HL-60 (cell line): ENCODE results near the gene MYO16.
A peak's percentile ranks its signal among the peaks of the same experiment; 100 is the strongest.

Experiments
- DNase-seq, 2 experiments: peaks; one replicate each; pipeline ENCODE4 v3.0.0-alpha.2; 2010 to 2020; ENCODE audit warnings: low read depth in 1 of 2, low spot score in 1 of 2
- H3K27ac ChIP-seq: fragments of 250-450 bp; sonication (Bioruptor Pico); replicated peaks from 2 replicates; pipeline ENCODE4 v1.5.1; 2020; ENCODE audit warnings: mild to moderate bottlenecking, moderate library complexity
- H3K27me3 ChIP-seq: fragments of 250-450 bp; sonication (Bioruptor Pico); 2 replicates; pipeline ENCODE4 v1.5.1; 2021; ENCODE audit warnings: mild to moderate bottlenecking, moderate library complexity; ENCODE audit not compliant: insufficient read depth, poor library complexity, severe bottlenecking
- H3K4me3 ChIP-seq: replicated peaks from 2 replicates; pipeline ENCODE4 v1.5.1; 2011; ENCODE audit warnings: mild to moderate bottlenecking, control low read depth, low read length; ENCODE audit not compliant: insufficient read depth
- GABPA ChIP-seq: IDR thresholded peaks from 2 replicates; pipeline ENCODE4 v1.6.1; 2012; ENCODE audit warnings: low read depth
- POLR2AphosphoS5 ChIP-seq: IDR thresholded peaks from 2 replicates; pipeline ENCODE4 v1.6.1; 2012; ENCODE audit warnings: low read depth
- SPI1 ChIP-seq: IDR thresholded peaks from 2 replicates; pipeline ENCODE4 v1.6.1; 2012; ENCODE audit warnings: low read depth, mild to moderate bottlenecking, borderline replicate concordance
- TF ChIP-seq, protein P1 (sequence below): IDR thresholded peaks from 2 replicates; pipeline ENCODE4 v1.6.1; 2012; ENCODE audit warnings: low read depth; ENCODE audit not compliant: insufficient replicate concordance
- TF ChIP-seq, protein P2 (sequence below): IDR thresholded peaks from one replicate; pipeline ENCODE4 v1.5.1; 2011; ENCODE audit warnings: low read length, control low read depth, inconsistent platforms; ENCODE audit not compliant: insufficient read depth

MYO16 gene

GRCh38 chr13:109246001-109246400 is 616.6 kb downstream of the MYO16 start:
- no peak for DNase-seq
- Histone ChIP-seq H3K27me3 (no peaks in the 10 kb centered on the region), H3K27ac (no peak overlapping the region), H3K4me3 (no peak overlapping the region)
- TF ChIP-seq SPI1 (no peak), POLR2AphosphoS5 (no peak)
- TF ChIP-seq, protein P1, sequence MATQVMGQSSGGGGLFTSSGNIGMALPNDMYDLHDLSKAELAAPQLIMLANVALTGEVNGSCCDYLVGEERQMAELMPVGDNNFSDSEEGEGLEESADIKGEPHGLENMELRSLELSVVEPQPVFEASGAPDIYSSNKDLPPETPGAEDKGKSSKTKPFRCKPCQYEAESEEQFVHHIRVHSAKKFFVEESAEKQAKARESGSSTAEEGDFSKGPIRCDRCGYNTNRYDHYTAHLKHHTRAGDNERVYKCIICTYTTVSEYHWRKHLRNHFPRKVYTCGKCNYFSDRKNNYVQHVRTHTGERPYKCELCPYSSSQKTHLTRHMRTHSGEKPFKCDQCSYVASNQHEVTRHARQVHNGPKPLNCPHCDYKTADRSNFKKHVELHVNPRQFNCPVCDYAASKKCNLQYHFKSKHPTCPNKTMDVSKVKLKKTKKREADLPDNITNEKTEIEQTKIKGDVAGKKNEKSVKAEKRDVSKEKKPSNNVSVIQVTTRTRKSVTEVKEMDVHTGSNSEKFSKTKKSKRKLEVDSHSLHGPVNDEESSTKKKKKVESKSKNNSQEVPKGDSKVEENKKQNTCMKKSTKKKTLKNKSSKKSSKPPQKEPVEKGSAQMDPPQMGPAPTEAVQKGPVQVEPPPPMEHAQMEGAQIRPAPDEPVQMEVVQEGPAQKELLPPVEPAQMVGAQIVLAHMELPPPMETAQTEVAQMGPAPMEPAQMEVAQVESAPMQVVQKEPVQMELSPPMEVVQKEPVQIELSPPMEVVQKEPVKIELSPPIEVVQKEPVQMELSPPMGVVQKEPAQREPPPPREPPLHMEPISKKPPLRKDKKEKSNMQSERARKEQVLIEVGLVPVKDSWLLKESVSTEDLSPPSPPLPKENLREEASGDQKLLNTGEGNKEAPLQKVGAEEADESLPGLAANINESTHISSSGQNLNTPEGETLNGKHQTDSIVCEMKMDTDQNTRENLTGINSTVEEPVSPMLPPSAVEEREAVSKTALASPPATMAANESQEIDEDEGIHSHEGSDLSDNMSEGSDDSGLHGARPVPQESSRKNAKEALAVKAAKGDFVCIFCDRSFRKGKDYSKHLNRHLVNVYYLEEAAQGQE: no peak

- no peaks in the 10 kb centered on the region for H3K27me3 ChIP-seq
- DNase-seq: no peak
- no peak overlapping the region for H3K4me3 ChIP-seq
- no peak for TF ChIP-seq SPI1
- TF ChIP-seq POLR2AphosphoS5: no peak
- TF ChIP-seq, protein P1: peak; percentile 80
- TF ChIP-seq, protein P2, sequence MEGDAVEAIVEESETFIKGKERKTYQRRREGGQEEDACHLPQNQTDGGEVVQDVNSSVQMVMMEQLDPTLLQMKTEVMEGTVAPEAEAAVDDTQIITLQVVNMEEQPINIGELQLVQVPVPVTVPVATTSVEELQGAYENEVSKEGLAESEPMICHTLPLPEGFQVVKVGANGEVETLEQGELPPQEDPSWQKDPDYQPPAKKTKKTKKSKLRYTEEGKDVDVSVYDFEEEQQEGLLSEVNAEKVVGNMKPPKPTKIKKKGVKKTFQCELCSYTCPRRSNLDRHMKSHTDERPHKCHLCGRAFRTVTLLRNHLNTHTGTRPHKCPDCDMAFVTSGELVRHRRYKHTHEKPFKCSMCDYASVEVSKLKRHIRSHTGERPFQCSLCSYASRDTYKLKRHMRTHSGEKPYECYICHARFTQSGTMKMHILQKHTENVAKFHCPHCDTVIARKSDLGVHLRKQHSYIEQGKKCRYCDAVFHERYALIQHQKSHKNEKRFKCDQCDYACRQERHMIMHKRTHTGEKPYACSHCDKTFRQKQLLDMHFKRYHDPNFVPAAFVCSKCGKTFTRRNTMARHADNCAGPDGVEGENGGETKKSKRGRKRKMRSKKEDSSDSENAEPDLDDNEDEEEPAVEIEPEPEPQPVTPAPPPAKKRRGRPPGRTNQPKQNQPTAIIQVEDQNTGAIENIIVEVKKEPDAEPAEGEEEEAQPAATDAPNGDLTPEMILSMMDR: no peak
- no peak for TF ChIP-seq GABPA
- no peak overlapping the region for H3K27ac ChIP-seq
Measured at GRCh38 chr13:109249780-109250528, 620.5 kb downstream of the MYO16 start.

DNA sequence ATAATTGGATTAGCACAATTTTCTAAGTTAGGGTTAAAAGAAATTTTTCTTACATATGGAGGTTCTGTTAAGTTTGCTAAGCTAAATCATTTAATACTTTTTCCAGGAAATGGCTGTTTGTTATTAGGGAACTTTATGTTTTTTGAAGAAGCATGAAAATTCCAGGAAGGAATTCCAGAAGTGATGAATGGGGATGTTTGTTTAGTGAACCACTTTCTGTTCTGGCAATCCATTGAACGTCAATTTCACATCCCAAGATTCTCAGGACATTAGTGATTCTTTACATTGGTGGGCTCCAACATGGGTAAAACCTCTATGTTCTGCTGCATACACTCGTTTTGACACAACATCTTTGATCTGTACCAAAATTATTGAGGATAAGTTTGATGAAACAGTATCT is 622.5 kb downstream of the MYO16 start:
- H3K4me3 ChIP-seq: no peak overlapping the region
- H3K27ac ChIP-seq: no peak overlapping the region
- TF ChIP-seq SPI1 (no peak), GABPA (no peak), POLR2AphosphoS5 (no peak)
- TF ChIP-seq, protein P1: no peak
- TF ChIP-seq, protein P2: no peak
- no peak for DNase-seq
- no peaks in the 10 kb centered on the region for H3K27me3 ChIP-seq
